ENCODE measurements around the gene PHACTR1. TPM values are rescaled to one million over a fixed set of nuclear protein-coding genes. Genes with fewer than 3 reads are reported as not detected.

PHACTR1 gene
- total RNA-seq, 5 donors from 2014 or later (not counting 1 experiment from before 2014, with no cell fraction given), result 0.63 to 2.6 (median 1.1) TPM

DNA sequence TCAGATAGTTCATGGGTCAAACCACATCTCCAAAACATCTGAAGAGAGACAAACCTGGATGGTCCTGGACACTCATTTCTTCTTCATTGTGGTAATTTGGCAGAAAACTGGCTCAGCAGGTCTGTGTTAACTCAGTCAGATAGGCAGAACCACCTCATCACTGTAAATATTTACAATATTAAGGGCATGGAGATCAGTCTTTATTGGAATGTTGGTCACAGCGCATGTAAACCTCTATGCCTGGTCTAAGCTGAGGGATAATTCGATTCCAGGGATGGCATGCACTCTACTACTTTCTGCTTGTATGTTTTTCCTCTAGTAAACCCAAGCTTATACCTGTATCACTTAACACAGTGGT, 615.8 kb downstream of the PHACTR1 start:
- DNase-seq (no peak), ATAC-seq (replicated peaks in 1 of 4) (no peak)
- Histone ChIP-seq H3K27ac (ENCODE audit: low read length) (no peak overlapping the region), H3K4me3 (ENCODE audit: control insufficient read depth in 1 of 2, extremely low read depth in 1 of 2, low read length in 1 of 2) (no peak overlapping the region), H3K27me3 (replicated peaks in 1 of 2; ENCODE audit: control insufficient read depth in 2 of 2, extremely low read depth in 1 of 2, insufficient read depth in 2 of 2, low read length in 1 of 2) (no peaks in the 10 kb centered on the region), H3K36me3 (ENCODE audit: control insufficient read depth in 2 of 2, extremely low read depth in 1 of 2, insufficient read depth in 1 of 2, low read length in 1 of 2) (no peaks in the 10 kb centered on the region), H3K4me1 (ENCODE audit: control insufficient read depth in 1 of 2, extremely low read depth in 1 of 2, insufficient read depth in 2 of 2, low read length in 2 of 2) (peaks cover 3 to 13% of the 10 kb centered on the region in 2 experiments), H3K9me3 (no peaks in the 10 kb centered on the region)
- Mint-ChIP-seq H3K27ac (no peak overlapping the region), H3K4me1 (peaks cover 17 to 21% (median 19%) of the 10 kb centered on the region in 3 donors), H3K9me3 (no peaks in the 10 kb centered on the region), H3K36me3 (no peaks in the 10 kb centered on the region), H3K4me3 (no peak overlapping the region), H3K27me3 (no peaks in the 10 kb centered on the region)
- POLR2A ChIA-PET, result no interaction called here
- WGBS (ENCODE audit: insufficient coverage), result no CpG with 5 or more reads among the region's 2 CpGs
- CTCF ChIA-PET, result interaction anchor here (0.5 to 1.4 kb wide), 7 partner anchors 9 to 790 kb away, joined by 3 read pairs; partner anchors contain the start of genes NOL7 (in 1 of the 2) and SIRT5 (in 1 of the 2)

DNA sequence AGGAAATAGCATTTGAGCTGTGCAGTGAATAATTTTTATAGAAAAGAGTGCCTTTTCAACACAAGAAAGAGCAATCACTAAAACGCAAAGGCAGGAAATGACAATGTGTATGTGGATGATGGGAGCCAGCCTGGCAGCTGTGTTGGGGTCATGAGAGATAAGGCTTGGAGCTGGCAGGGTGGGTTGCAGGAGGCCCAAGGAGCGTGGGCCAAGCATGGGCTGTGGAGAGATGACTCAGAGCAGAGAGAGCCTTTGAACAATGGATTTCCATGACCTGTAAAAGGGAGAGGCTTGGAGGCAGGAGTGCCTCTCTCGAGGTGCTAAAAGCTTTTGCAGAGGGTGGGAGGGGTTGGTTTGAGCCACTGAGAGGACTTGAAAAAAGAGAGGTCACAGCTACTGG, 618.4 kb downstream of the PHACTR1 start:
- CTCF ChIA-PET, result interaction anchor here (0.6 to 1.6 kb wide), 10 partner anchors 10 to 1675 kb away, joined by 3 to 9 read pairs (median 3); partner anchors contain the start of gene SIRT5 (in 1 of the 2)
- no peak overlapping the region for H3K27ac Mint-ChIP-seq
- POLR2A ChIA-PET, result no interaction called here

DNA sequence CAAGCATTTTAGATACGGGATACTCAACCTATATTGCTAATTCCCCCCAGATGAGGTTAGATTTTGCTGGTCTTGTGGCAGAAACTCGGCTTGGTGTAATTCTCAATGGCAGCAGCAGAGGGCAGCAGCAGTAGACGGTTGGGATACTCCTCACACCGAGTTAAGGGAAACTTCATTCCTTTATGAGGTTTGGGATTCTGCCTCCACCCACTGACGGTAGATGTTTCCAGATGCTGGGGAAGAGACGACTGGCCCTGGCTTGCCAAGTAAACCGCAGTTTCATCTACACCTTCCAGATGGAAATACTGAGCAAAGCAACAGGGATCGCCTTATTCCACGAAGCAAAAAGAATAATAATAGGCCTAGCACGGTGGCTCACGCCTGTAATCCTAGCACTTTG, 620.0 kb downstream of the PHACTR1 start:
- ATAC-seq (replicated peaks in 1 of 4) (peak; percentile 66 to 69 (median 68)), DNase-seq (peak; percentile 10 to 84 (median 57))
- H3K27ac ChIP-seq (ENCODE audit: low read length), result no peak overlapping the region
- no peak overlapping the region for H3K4me3 Mint-ChIP-seq
- peaks cover 0 to 4% of the 10 kb centered on the region in 2 experiments for H3K4me1 ChIP-seq (ENCODE audit: control insufficient read depth in 1 of 2, extremely low read depth in 1 of 2, insufficient read depth in 2 of 2, low read length in 2 of 2)
- peaks cover 4 to 8% (median 6%) of the 10 kb centered on the region in 3 donors for H3K4me1 Mint-ChIP-seq
- no peaks in the 10 kb centered on the region for H3K9me3 ChIP-seq
- H3K27me3 ChIP-seq (replicated peaks in 1 of 2; ENCODE audit: control insufficient read depth in 2 of 2, extremely low read depth in 1 of 2, insufficient read depth in 2 of 2, low read length in 1 of 2), result no peaks in the 10 kb centered on the region
- H3K27me3 Mint-ChIP-seq, result no peaks in the 10 kb centered on the region
- ChIA-PET CTCF (interaction anchor here (0.8 to 1.2 kb wide), 4 partner anchors 9 to 288 kb away, joined by 3 to 5 read pairs (median 4); no protein-coding TSS in a partner anchor), POLR2A (no interaction called here)
- 31% methylated on average over 10 of the region's 11 CpGs for WGBS (ENCODE audit: insufficient coverage)
- no peaks in the 10 kb centered on the region for H3K36me3 Mint-ChIP-seq
- no peak overlapping the region for H3K4me3 ChIP-seq (ENCODE audit: control insufficient read depth in 1 of 2, extremely low read depth in 1 of 2, low read length in 1 of 2)
- peaks cover 0 to under 1% (median 0%) of the 10 kb centered on the region in 3 donors for H3K9me3 Mint-ChIP-seq
- H3K27ac Mint-ChIP-seq, result no peak overlapping the region
- H3K36me3 ChIP-seq (ENCODE audit: control insufficient read depth in 2 of 2, extremely low read depth in 1 of 2, insufficient read depth in 1 of 2, low read length in 1 of 2), result no peaks in the 10 kb centered on the region

More for the DNA sequence above, 618.4 kb downstream of the PHACTR1 start:
- H3K4me1 ChIP-seq (ENCODE audit: control insufficient read depth in 1 of 2, extremely low read depth in 1 of 2, insufficient read depth in 2 of 2, low read length in 2 of 2), result peaks cover 0 to 4% of the 10 kb centered on the region in 2 experiments
- no peaks in the 10 kb centered on the region for H3K9me3 ChIP-seq
- Mint-ChIP-seq H3K4me1 (peaks cover 0 to 2% (median 2%) of the 10 kb centered on the region in 3 donors), H3K9me3 (no peaks in the 10 kb centered on the region), H3K36me3 (no peaks in the 10 kb centered on the region), H3K27me3 (no peaks in the 10 kb centered on the region), H3K4me3 (no peak overlapping the region)
- ATAC-seq (replicated peaks in 1 of 4) (peak in 1 of 4 experiments; percentile 22), DNase-seq (no peak)
- H3K4me3 ChIP-seq (ENCODE audit: control insufficient read depth in 1 of 2, extremely low read depth in 1 of 2, low read length in 1 of 2), result no peak overlapping the region
- WGBS (ENCODE audit: insufficient coverage), result 47% methylated on average over 1 of the region's 3 CpGs
- H3K36me3 ChIP-seq (ENCODE audit: control insufficient read depth in 2 of 2, extremely low read depth in 1 of 2, insufficient read depth in 1 of 2, low read length in 1 of 2), result no peaks in the 10 kb centered on the region
- H3K27ac ChIP-seq (ENCODE audit: low read length), result no peak overlapping the region
- H3K27me3 ChIP-seq (replicated peaks in 1 of 2; ENCODE audit: control insufficient read depth in 2 of 2, extremely low read depth in 1 of 2, insufficient read depth in 2 of 2, low read length in 1 of 2), result no peaks in the 10 kb centered on the region

DNA sequence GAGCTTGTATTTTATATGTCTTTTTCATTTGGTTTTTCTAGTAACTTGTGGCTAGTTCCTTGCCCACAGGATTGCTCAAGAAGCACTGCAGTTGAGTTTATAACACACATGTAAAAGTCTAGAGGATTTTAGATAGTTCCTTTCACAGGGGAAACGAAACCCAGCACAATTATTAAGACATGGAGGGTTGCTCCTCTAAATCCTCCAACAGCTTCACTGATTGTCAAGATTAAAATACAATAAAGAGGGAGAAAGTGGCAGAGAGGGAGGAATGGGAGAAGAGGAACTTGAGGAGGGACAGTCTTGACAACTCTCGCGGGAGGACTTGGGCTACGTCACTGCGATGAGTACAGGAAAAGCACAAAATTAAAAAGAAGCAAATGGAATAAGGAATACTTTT, 621.5 kb downstream of the PHACTR1 start:
- POLR2A ChIA-PET, result interaction anchor here in 1 of 2 donors (0.5 kb wide), 1 partner anchor 86 kb away, joined by 3 read pairs; no protein-coding TSS in a partner anchor
- DNase-seq, result no peak
- Mint-ChIP-seq H3K27ac (no peak overlapping the region), H3K36me3 (no peaks in the 10 kb centered on the region), H3K4me3 (no peak overlapping the region), H3K27me3 (no peaks in the 10 kb centered on the region), H3K9me3 (peaks cover 0 to 11% (median 4%) of the 10 kb centered on the region in 3 donors), H3K4me1 (peaks cover 4 to 7% (median 6%) of the 10 kb centered on the region in 3 donors)
- no peaks in the 10 kb centered on the region for H3K9me3 ChIP-seq
- ATAC-seq (replicated peaks in 1 of 4), result no peak
- H3K27me3 ChIP-seq (replicated peaks in 1 of 2; ENCODE audit: control insufficient read depth in 2 of 2, extremely low read depth in 1 of 2, insufficient read depth in 2 of 2, low read length in 1 of 2), result no peaks in the 10 kb centered on the region
- WGBS (ENCODE audit: insufficient coverage), result 100% methylated on average over 1 of the region's 5 CpGs
- CTCF ChIA-PET, result interaction anchor here (0.6 to 2.0 kb wide), 11 partner anchors 8 to 237 kb away, joined by 3 to 8 read pairs (median 3); partner anchors contain the start of genes GFOD1 (in 1 of the 2), SIRT5 (in 1 of the 2) and TBC1D7 (in 1 of the 2)
- no peak overlapping the region for H3K4me3 ChIP-seq (ENCODE audit: control insufficient read depth in 1 of 2, extremely low read depth in 1 of 2, low read length in 1 of 2)
- peaks cover 0 to 4% of the 10 kb centered on the region in 2 experiments for H3K4me1 ChIP-seq (ENCODE audit: control insufficient read depth in 1 of 2, extremely low read depth in 1 of 2, insufficient read depth in 2 of 2, low read length in 2 of 2)
- no peak overlapping the region for H3K27ac ChIP-seq (ENCODE audit: low read length)
- no peaks in the 10 kb centered on the region for H3K36me3 ChIP-seq (ENCODE audit: control insufficient read depth in 2 of 2, extremely low read depth in 1 of 2, insufficient read depth in 1 of 2, low read length in 1 of 2)
